DOHH2 (cell line): Measurements from ENCODE around the gene RIBC2.
"Not testable (repeated sequence)": the region's sequence is repeated elsewhere in the genome, so short reads cannot be mapped to it uniquely, and the experiment has no call there.

Experiments used
- H3F3A ChIP-seq: fragments of 200-600 bp; sonication (generic), shearing (Covaris generic); 2 replicates; pipeline ENCODE4 v1.6.0; 2016; ENCODE audit warnings: antibody characterized with exemption, mild to moderate bottlenecking; ENCODE audit not compliant: control insufficient read depth, insufficient read depth
- H3K27ac ChIP-seq: fragments of 200-600 bp; sonication (generic); 2 replicates; pipeline ENCODE4 v1.5.1; 2014; ENCODE audit warnings: low read depth, mild to moderate bottlenecking, low read length, moderate library complexity
- H3K27me3 ChIP-seq: fragments of 200-600 bp; sonication (generic); 2 replicates; pipeline ENCODE4 v1.6.1; 2014; ENCODE audit warnings: mild to moderate bottlenecking, low read length, mixed read lengths; ENCODE audit not compliant: control insufficient read depth
- H3K36me3 ChIP-seq: fragments of 200-600 bp; sonication (generic); 2 replicates; pipeline ENCODE4 v1.6.1; 2014; ENCODE audit warnings: mild to moderate bottlenecking, low read length, moderate library complexity, mixed read lengths; ENCODE audit not compliant: control insufficient read depth
- H3K4me1 ChIP-seq: fragments of 200-600 bp; sonication (generic); 2 replicates; pipeline ENCODE4 v1.6.1; 2014; ENCODE audit warnings: mild to moderate bottlenecking, low read length, mixed read lengths; ENCODE audit not compliant: control insufficient read depth
- H3K4me2 ChIP-seq: fragments of 200-600 bp; sonication (generic); 2 replicates; pipeline ENCODE4 v1.6.0; 2014; ENCODE audit warnings: mild to moderate bottlenecking, low read length, moderate library complexity
- H3K4me3 ChIP-seq: fragments of 200-600 bp; sonication (generic); 2 replicates; pipeline ENCODE4 v1.5.1; 2014; ENCODE audit warnings: mild to moderate bottlenecking, low read length, mixed read lengths
- H3K79me2 ChIP-seq: fragments of 200-600 bp; sonication (generic); 2 replicates; pipeline ENCODE4 v1.6.1; 2014; ENCODE audit warnings: mild to moderate bottlenecking, low read length, mixed read lengths; ENCODE audit not compliant: control insufficient read depth
- H3K9me2 ChIP-seq: fragments of 200-600 bp; sonication (generic); replicated peaks from 2 replicates; pipeline ENCODE4 v1.6.1; 2014; ENCODE audit warnings: mild to moderate bottlenecking, low read length, mixed read lengths; ENCODE audit not compliant: control insufficient read depth
- H3K9me3 ChIP-seq: fragments of 200-600 bp; sonication (generic); 2 replicates; pipeline ENCODE4 v1.6.1; 2014; ENCODE audit warnings: antibody characterized with exemption, low read length, mixed read lengths; ENCODE audit not compliant: control insufficient read depth, insufficient read depth
- H4K20me1 ChIP-seq: fragments of 200-600 bp; sonication (generic); 2 replicates; pipeline ENCODE4 v1.6.0; 2014; ENCODE audit warnings: low read depth, mild to moderate bottlenecking, antibody characterized with exemption, low read length, moderate library complexity; ENCODE audit not compliant: control insufficient read depth, insufficient read depth
- CTCF ChIP-seq: fragments of 200-600 bp; sonication (generic); IDR thresholded peaks from one replicate; pipeline ENCODE4 v1.5.1; 2014; ENCODE audit warnings: antibody characterized with exemption, mild to moderate bottlenecking, low read depth, low read length; ENCODE audit not compliant: poor library complexity, severe bottlenecking
- EZH2phosphoT487 ChIP-seq: fragments of 200-600 bp; sonication (generic); IDR thresholded peaks from 2 replicates; pipeline ENCODE4 v1.6.1; 2017; ENCODE audit warnings: borderline replicate concordance, mild to moderate bottlenecking, antibody characterized with exemption, low read length, moderate library complexity, mixed read lengths

RIBC2 gene

DNA sequence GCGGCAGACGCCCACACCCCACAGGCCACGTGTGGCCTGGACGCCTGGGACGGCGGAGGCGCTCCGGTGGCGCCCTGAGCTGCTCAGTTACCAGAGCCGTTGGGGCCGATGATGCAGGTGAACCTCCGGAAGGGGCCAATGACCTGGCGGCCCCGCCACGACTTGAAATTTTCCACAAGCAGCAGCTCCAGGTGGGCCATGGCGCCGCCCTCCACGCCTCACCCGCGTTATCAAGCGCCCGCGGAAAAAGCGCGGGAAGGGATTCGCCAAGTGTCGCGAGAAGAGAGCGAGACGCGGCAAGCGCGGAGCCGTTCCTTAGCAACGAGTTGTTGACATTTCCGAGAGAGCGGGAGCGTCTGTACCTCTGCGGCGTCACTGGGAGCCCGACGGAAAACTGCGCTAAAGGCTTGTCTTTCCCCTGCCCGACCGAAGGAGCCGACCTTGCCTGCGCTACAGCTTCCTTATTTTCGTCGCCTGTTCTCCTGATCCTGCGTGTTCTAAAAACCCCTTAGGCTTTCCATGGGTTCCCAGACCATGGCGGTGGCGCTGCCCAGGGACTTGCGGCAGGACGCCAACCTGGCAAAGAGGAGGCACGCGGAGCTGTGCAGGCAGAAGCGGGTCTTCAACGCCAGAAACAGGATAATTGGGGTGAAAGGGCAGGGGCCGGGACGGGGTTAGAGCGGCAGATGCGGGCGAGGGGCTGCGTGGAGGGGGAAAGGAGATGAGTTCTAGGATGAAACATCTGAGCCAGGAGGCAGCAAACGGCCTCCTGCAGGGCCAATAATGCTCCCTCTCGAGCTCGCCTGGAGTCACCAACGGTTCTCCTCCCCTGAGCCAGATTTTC lies at the start of gene RIBC2, which contains the start of gene SMC1B:
Gene RIBC2 (plus strand): TSS at position 326 of the 844 bp plus-strand sequence. CDS start 194 bp downstream, at position 520.
Gene SMC1B (minus strand): TSS at position 232 of the 844 bp plus-strand sequence. CDS start 32 bp downstream, at position 200.
- Histone ChIP-seq H3K9me3 (no peaks in the 10 kb centered on the region), H3K27me3 (no peaks in the 10 kb centered on the region; the same call in 1 of the 2 replicates), H3K36me3 (no peaks in the 10 kb centered on the region), H3F3A (no peaks in the 10 kb centered on the region), H3K9me2 (no peaks in the 10 kb centered on the region), H4K20me1 (no peaks in the 10 kb centered on the region), H3K4me1 (no peaks in the 10 kb centered on the region), H3K4me3 (no peak within 1 kb of the TSS), H3K4me2 (no peak within 1 kb of the TSS), H3K79me2 (no peaks in the 10 kb centered on the region), H3K27ac (no peak within 1 kb of the TSS)
- TF ChIP-seq CTCF (no peak), EZH2phosphoT487 (no peak)

GRCh38 chr22:45366713-45367112 lies 46.8 kb upstream of the RIBC2 start:
- no peak for TF ChIP-seq CTCF
- TF ChIP-seq EZH2phosphoT487 = no peak
- H3K4me3 ChIP-seq = no peak overlapping the region

DNA sequence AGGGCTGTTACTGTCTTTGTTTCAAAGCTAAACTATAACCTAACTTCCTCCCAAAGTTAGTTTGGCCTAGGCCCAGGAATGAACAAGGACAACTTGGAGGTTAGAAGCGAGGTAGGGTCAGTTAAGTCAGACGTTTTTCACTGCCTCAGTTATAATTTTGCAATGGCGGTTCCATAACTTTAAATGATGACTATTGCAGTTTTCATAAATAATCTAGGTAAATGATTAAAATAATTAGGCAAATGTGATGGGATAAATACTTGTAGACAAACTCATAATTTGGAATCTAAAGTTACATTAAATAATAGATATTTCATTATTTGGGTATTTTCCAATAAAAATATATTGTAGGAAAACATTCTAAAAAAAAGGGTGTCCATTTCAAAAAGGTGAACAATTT lies 39.9 kb upstream of the RIBC2 start:
- H3K36me3 ChIP-seq, H3K4me3 ChIP-seq, H3K4me1 ChIP-seq, H3K9me2 ChIP-seq, H3K27me3 ChIP-seq, H4K20me1 ChIP-seq, H3K9me3 ChIP-seq, H3F3A ChIP-seq, H3K79me2 ChIP-seq, H3K4me2 ChIP-seq, H3K27ac ChIP-seq: not testable (repeated sequence)

More at GRCh38 chr22:45366713-45367112, 46.8 kb upstream of the RIBC2 start:
- H3F3A ChIP-seq = no peaks in the 10 kb centered on the region
- no peaks in the 10 kb centered on the region for H3K9me2 ChIP-seq
- H3K79me2 ChIP-seq = no peaks in the 10 kb centered on the region
- H3K27ac ChIP-seq = no peak overlapping the region
- peaks cover 9% of the 10 kb centered on the region for H3K9me3 ChIP-seq
- peaks cover 12% of the 10 kb centered on the region for H3K27me3 ChIP-seq
- no peaks in the 10 kb centered on the region for H3K4me1 ChIP-seq
- H4K20me1 ChIP-seq = no peaks in the 10 kb centered on the region
- H3K36me3 ChIP-seq = no peaks in the 10 kb centered on the region
- no peak overlapping the region for H3K4me2 ChIP-seq

DNA sequence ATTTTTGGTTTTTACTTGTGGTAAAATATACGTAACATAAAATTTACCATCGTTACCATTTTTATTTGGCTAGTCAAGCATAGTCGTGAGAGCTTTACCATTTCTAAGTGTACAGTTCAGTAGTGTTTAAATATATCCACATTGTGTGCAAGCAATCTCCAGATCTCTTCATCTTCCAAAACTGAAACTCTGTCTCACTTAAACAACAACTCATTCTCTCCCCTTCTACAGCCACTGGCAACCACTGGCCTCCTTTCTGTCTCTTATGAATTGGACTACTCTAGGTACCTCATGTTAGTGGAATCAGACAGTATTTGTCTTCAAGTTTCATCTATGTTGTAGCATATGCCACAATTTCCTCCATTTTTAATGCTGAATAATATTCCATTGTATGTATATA lies 37.5 kb upstream of the RIBC2 start:
- TF ChIP-seq CTCF (no peak), EZH2phosphoT487 (no peak)
- Histone ChIP-seq H3K79me2 (no peaks in the 10 kb centered on the region), H3K36me3 (no peaks in the 10 kb centered on the region), H3K9me2 (no peaks in the 10 kb centered on the region), H3K4me1 (no peaks in the 10 kb centered on the region), H3K4me3 (no peak overlapping the region), H3K4me2 (no peak overlapping the region), H3F3A (no peaks in the 10 kb centered on the region), H3K9me3 (no peaks in the 10 kb centered on the region), H3K27ac (no peak overlapping the region), H4K20me1 (no peaks in the 10 kb centered on the region), H3K27me3 (peaks cover 10% of the 10 kb centered on the region; the same call in 1 of the 2 replicates)
